Neural cell (in vitro differentiated cells): ENCODE results near the gene MCTP2.

Experiments
- EP300 ChIP-seq: fragments of 450-650 bp; conservative IDR thresholded peaks from 2 replicates; pipeline ENCODE4 v1.6.1; 2014; ENCODE audit warnings: antibody characterized with exemption, mild to moderate bottlenecking, moderate library complexity; ENCODE audit not compliant: poor library complexity, severe bottlenecking
- EZH2 ChIP-seq: fragments of 200-600, 300-800 bp; shearing (Covaris generic), sonication (generic); IDR thresholded peaks from 2 replicates; pipeline ENCODE4 v1.6.1; 2014; ENCODE audit warnings: antibody characterized with exemption, low read length, borderline replicate concordance, mild to moderate bottlenecking; ENCODE audit not compliant: insufficient read depth, poor library complexity, severe bottlenecking
- MXI1 ChIP-seq: fragments of 450-650 bp; conservative IDR thresholded peaks from 2 replicates; pipeline ENCODE4 v1.6.1; 2014; ENCODE audit warnings: antibody characterized with exemption, mild to moderate bottlenecking; ENCODE audit not compliant: poor library complexity, severe bottlenecking
- POLR2AphosphoS5 ChIP-seq: IDR thresholded peaks from 2 replicates; pipeline ENCODE4 v1.6.1; 2012
- RAD21 ChIP-seq: fragments of 450-650 bp; conservative IDR thresholded peaks from 2 replicates; pipeline ENCODE4 v1.6.1; 2014; ENCODE audit warnings: antibody characterized with exemption, mild to moderate bottlenecking, moderate library complexity
- REST ChIP-seq: IDR thresholded peaks from 2 replicates; pipeline ENCODE4 v1.6.1; 2012; ENCODE audit warnings: borderline replicate concordance
- SMC3 ChIP-seq: fragments of 450-650 bp; conservative IDR thresholded peaks from 2 replicates; pipeline ENCODE4 v1.6.1; 2014; ENCODE audit warnings: antibody characterized with exemption, mild to moderate bottlenecking, moderate library complexity; ENCODE audit not compliant: poor library complexity
- TAF1 ChIP-seq: IDR thresholded peaks from 2 replicates; pipeline ENCODE4 v1.6.1; 2012; ENCODE audit warnings: low read depth
- TF ChIP-seq, protein P1 (sequence below): fragments of 450-650 bp; IDR thresholded peaks from 2 replicates; pipeline ENCODE4 v1.5.1; 2014; ENCODE audit warnings: antibody characterized with exemption, mild to moderate bottlenecking, moderate library complexity; ENCODE audit not compliant: poor library complexity, severe bottlenecking

DNA sequence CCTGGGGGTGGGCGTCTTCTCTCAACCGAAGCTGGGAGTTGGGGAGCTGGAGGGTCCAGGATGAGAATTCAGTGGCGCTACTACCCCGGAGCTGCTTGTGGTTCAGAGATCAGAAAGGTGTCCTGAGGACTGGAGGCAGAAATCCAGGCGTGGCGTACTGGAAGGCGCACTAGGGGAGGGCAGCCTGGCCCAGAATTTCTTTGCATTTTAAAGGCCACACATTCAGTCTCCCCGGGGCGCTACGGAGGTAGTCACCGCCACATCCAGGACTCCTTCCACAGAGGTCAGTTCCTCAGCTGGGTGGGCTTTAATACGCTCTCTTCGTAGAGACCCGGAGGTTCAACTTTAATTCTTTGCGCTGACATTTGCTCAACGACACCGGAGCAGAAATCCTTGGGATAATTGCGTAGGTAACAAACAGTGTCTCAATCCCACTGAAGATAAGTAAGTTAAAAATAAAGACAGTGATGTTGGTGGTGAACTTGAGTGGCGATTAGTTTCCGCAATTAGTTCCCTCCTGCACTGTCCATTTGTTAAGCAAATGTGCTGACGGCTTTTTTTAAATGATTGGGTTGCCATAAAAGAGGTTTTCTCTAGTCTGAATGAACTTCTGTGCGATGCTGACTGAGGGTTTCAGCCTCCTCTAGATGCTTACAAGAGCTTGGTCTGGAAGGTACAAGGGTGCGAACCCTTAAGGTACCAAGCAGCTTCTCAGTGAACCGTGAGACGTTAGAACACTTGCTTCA, 535 bp downstream of the MCTP2 start:
- TF ChIP-seq RAD21 = no peak
- TF ChIP-seq, protein P1, sequence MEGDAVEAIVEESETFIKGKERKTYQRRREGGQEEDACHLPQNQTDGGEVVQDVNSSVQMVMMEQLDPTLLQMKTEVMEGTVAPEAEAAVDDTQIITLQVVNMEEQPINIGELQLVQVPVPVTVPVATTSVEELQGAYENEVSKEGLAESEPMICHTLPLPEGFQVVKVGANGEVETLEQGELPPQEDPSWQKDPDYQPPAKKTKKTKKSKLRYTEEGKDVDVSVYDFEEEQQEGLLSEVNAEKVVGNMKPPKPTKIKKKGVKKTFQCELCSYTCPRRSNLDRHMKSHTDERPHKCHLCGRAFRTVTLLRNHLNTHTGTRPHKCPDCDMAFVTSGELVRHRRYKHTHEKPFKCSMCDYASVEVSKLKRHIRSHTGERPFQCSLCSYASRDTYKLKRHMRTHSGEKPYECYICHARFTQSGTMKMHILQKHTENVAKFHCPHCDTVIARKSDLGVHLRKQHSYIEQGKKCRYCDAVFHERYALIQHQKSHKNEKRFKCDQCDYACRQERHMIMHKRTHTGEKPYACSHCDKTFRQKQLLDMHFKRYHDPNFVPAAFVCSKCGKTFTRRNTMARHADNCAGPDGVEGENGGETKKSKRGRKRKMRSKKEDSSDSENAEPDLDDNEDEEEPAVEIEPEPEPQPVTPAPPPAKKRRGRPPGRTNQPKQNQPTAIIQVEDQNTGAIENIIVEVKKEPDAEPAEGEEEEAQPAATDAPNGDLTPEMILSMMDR = no peak
- TF ChIP-seq SMC3 = no peak
- no peak for TF ChIP-seq EP300
- TF ChIP-seq EZH2 = no peak
- no peak for TF ChIP-seq POLR2AphosphoS5
- no peak for TF ChIP-seq TAF1
- TF ChIP-seq REST = no peak
- no peak for TF ChIP-seq MXI1
